Panc1 (cell line): ENCODE results near the gene GANAB. TPM values are rescaled to one million over a fixed set of nuclear protein-coding genes. Genes with fewer than 3 reads are reported as not detected.
A peak's percentile ranks its signal among the peaks of the same experiment; 100 is the strongest.
"Not testable (repeated sequence)": the region's sequence is repeated elsewhere in the genome, so short reads cannot be mapped to it uniquely, and the experiment has no call there.

ENCODE experiments used
- ATAC-seq: fragments of 200-7000 bp; cut with Tn5 transposase; 2 replicates; pipeline ENCODE4 v1.9.1; 2020; ENCODE audit warnings: mild to moderate bottlenecking, moderate library complexity
- BruUV-seq: library from RNA; stranded (reverse); fragments of 400-500 nt; replicated peaks from 2 replicates; lab custom pipeline; 2021; lab: Mats Ljungman, UMichigan
- CTCF ChIA-PET: fragments of 300-600 bp; sonication (Branson Sonifier 250); formaldehyde crosslinking; loops from one replicate; lab custom pipeline; 2022; ENCODE audit warnings: antibody characterized with exemption; lab: Charles Lee
- POLR2A ChIA-PET: fragments of 300-600 bp; sonication (Branson Sonifier 250); formaldehyde crosslinking; loops from one replicate; lab custom pipeline; 2022; ENCODE audit warnings: antibody characterized with exemption; lab: Charles Lee
- DNase-seq: peaks from one replicate; pipeline ENCODE4 v3.0.0-alpha.2; 2010; ENCODE audit warnings: low read depth, low spot score
- H3K27ac ChIP-seq: 2 replicates; pipeline ENCODE4 v1.5.1; 2011; ENCODE audit warnings: mild to moderate bottlenecking, low read length, inconsistent platforms
- H3K27me3 ChIP-seq: fragments of 200-500 bp; sonication (Bioruptor generic); 2 replicates; pipeline ENCODE4 v1.6.0; 2014; ENCODE audit warnings: low read length, inconsistent platforms; ENCODE audit not compliant: control insufficient read depth, insufficient read depth
- H3K36me3 ChIP-seq: fragments of 200-500 bp; sonication (Bioruptor generic); 2 replicates; pipeline ENCODE4 v1.5.1; 2014; ENCODE audit warnings: inconsistent platforms, mild to moderate bottlenecking, low read length, moderate library complexity; ENCODE audit not compliant: control insufficient read depth, insufficient read depth
- H3K4me1 ChIP-seq: 2 replicates; pipeline ENCODE4 v1.5.1; 2011; ENCODE audit warnings: inconsistent platforms, mild to moderate bottlenecking, low read length, moderate library complexity; ENCODE audit not compliant: control insufficient read depth, insufficient read depth
- H3K4me3 ChIP-seq, 2 experiments: 2 replicates each; pipeline ENCODE4 v1.5.1; 2011 to 2012; ENCODE audit warnings: low read depth in 2 of 2, low read length in 2 of 2, mild to moderate bottlenecking in 2 of 2, inconsistent platforms in 1 of 2, moderate library complexity in 1 of 2
- H3K9me3 ChIP-seq: fragments of 200-500 bp; sonication (Bioruptor generic); 2 replicates; pipeline ENCODE4 v1.5.1; 2014; ENCODE audit warnings: low read depth, mild to moderate bottlenecking, inconsistent platforms, low read length, moderate library complexity; ENCODE audit not compliant: control insufficient read depth, insufficient read depth
- CTCF ChIP-seq: fragments of 450-650 bp; IDR thresholded peaks from 2 replicates; pipeline ENCODE4 v1.5.1; 2017; ENCODE audit warnings: mild to moderate bottlenecking
- REST ChIP-seq, 2 experiments: IDR thresholded peaks; 2 replicates each; pipeline ENCODE4 v1.6.1; 2011 to 2012; ENCODE audit warnings: low read depth in 2 of 2, control low read depth in 1 of 2, low read length in 1 of 2, mild to moderate bottlenecking in 1 of 2, moderate library complexity in 1 of 2; ENCODE audit not compliant: insufficient read depth in 1 of 2
- in situ Hi-C: cut with HindIII; loops from 2 replicates; pipeline ENCODE4 v1.10.0; 2016; ENCODE audit warnings: low sequenced_read_pairs, low pct_unique_long_range_greater_than_20kb
- intact Hi-C: fragments of 100-400 bp; cut with micrococcal nuclease; formaldehyde crosslinking; loops from one replicate; pipeline ENCODE4 v1.10.0; 2022; ENCODE audit not compliant: unreplicated experiment
- total RNA-seq: library from RNA; stranded (reverse); gene quantifications from one replicate; pipeline ENCODE4 v1.2.1, GENCODE V29; 2021; ENCODE audit not compliant: unreplicated experiment

GANAB gene
- total RNA-seq, 1 experiment from 2014 or later = 415 TPM

- no TSS peak for BruUV-seq
- in situ Hi-C loops (no loop called here), intact Hi-C loops (no loop called here)
- Histone ChIP-seq H3K4me1 (peaks cover 24% of the 10 kb centered on the region), H3K27ac (no peak overlapping the region), H3K27me3 (no peaks in the 10 kb centered on the region), H3K36me3 (peaks cover 4% of the 10 kb centered on the region; the same call in 1 of the 2 replicates), H3K4me3 (no peak overlapping the region), H3K9me3 (no peaks in the 10 kb centered on the region)
- no peak for ATAC-seq
- peak; percentile 75 for TF ChIP-seq CTCF
- no peak for TF ChIP-seq REST (IDR thresholded peaks at IDR 0.05; ENCODE audit: insufficient read depth in 1 of 2, low read depth in 2 of 2, low read length in 1 of 2)
- ChIA-PET POLR2A (interaction anchor here (0.6 kb wide), 1 partner anchor 12 kb away, joined by 8 read pairs; no protein-coding TSS in a partner anchor), CTCF (no interaction called here)
- DNase-seq = no peak
These were observed 57.3 kb downstream of the GANAB start for GRCh38 chr11:62588966-62589637.

- BruUV-seq, H3K4me3 ChIP-seq, H3K36me3 ChIP-seq, CTCF ChIA-PET, H3K9me3 ChIP-seq, intact Hi-C loops, ATAC-seq, H3K4me1 ChIP-seq, DNase-seq, in situ Hi-C loops, H3K27me3 ChIP-seq, H3K27ac ChIP-seq, POLR2A ChIA-PET: not testable (repeated sequence)
These were observed 61.1 kb downstream of the GANAB start for GRCh38 chr11:62585356-62585755.

GRCh38 chr11:62581735-62582134, 64.7 kb downstream of the GANAB start:
- CTCF ChIA-PET, H3K4me3 ChIP-seq, BruUV-seq, in situ Hi-C loops, ATAC-seq, H3K36me3 ChIP-seq, H3K9me3 ChIP-seq, H3K27ac ChIP-seq, H3K4me1 ChIP-seq, DNase-seq, H3K27me3 ChIP-seq, intact Hi-C loops: not testable (repeated sequence)
- POLR2A ChIA-PET = interaction anchor here (0.7 kb wide), 1 partner anchor 180 kb away, joined by 3 read pairs; the partner anchor contains the start of gene POLR2G
